Stimulated activated effector memory CD8-positive, alpha-beta T cell treated with anti-CD3 and anti-CD28 coated beads, Interleukin-12 subunit alpha, Interleukin-12 subunit beta, amount 100 ng/mL, for 72 hours (primary cell): Measurements from ENCODE around the gene CDC14A.
"Not testable (repeated sequence)": the region's sequence is repeated elsewhere in the genome, so short reads cannot be mapped to it uniquely, and the experiment has no call there.

Experiments
- ATAC-seq: fragments of 150-1000 bp; cut with Tn5 transposase; 2 replicates; pipeline ENCODE4 v1.10.0; 2021
- DNase-seq, 2 donors: peaks; one replicate each; pipeline ENCODE4 v3.0.0; 2021 to 2022; ENCODE audit warnings: low spot score in 2 of 2
- H3K27ac Mint-ChIP-seq: one replicate; pipeline ENCODE4 v1.8.0; 2022; ENCODE audit warnings: mild to moderate bottlenecking, mixed read lengths
- H3K36me3 Mint-ChIP-seq: one replicate; pipeline ENCODE4 v1.8.0; 2022; ENCODE audit warnings: mild to moderate bottlenecking, mixed read lengths
- H3K4me1 Mint-ChIP-seq: one replicate; pipeline ENCODE4 v1.8.0; 2022; ENCODE audit warnings: mixed read lengths
- H3K4me3 Mint-ChIP-seq: one replicate; pipeline ENCODE4 v1.8.0; 2022; ENCODE audit warnings: mild to moderate bottlenecking, mixed read lengths
- H3K9me3 Mint-ChIP-seq: one replicate; pipeline ENCODE4 v1.8.0; 2022; ENCODE audit warnings: mixed read lengths

Gene CDC14A

GRCh38 chr1:100323419-100324106, 28.7 kb upstream of the CDC14A start:
- H3K4me1 Mint-ChIP-seq, result no peaks in the 10 kb centered on the region
- H3K9me3 Mint-ChIP-seq, result peaks cover 6% of the 10 kb centered on the region
- no peaks in the 10 kb centered on the region for H3K36me3 Mint-ChIP-seq
- no peak overlapping the region for H3K27ac Mint-ChIP-seq
- no peak for ATAC-seq
- peak in 1 of 2 donors; percentile 42 for DNase-seq
- H3K4me3 Mint-ChIP-seq, result no peak overlapping the region

GRCh38 chr1:100325415-100326324, 26.6 kb upstream of the CDC14A start:
- no peaks in the 10 kb centered on the region for H3K9me3 Mint-ChIP-seq
- DNase-seq (peak in 1 of 2 donors; percentile 41), ATAC-seq (peak; percentile 13)
- H3K36me3 Mint-ChIP-seq, result no peaks in the 10 kb centered on the region
- H3K4me3 Mint-ChIP-seq, result no peak overlapping the region
- H3K27ac Mint-ChIP-seq, result peak overlapping the region; percentile 16
- H3K4me1 Mint-ChIP-seq, result no peaks in the 10 kb centered on the region

GRCh38 chr1:100326325-100326670, 26.0 kb upstream of the CDC14A start:
- not testable (repeated sequence) for ATAC-seq, H3K9me3 Mint-ChIP-seq, H3K4me1 Mint-ChIP-seq, H3K4me3 Mint-ChIP-seq, H3K36me3 Mint-ChIP-seq, DNase-seq
- H3K27ac Mint-ChIP-seq, result peak overlapping the region; percentile 16

- ATAC-seq, result no peak
- no peak overlapping the region for H3K27ac Mint-ChIP-seq
- no peak overlapping the region for H3K4me3 Mint-ChIP-seq
Measured at GRCh38 chr1:100328133-100328532, 24.2 kb upstream of the CDC14A start.

GRCh38 chr1:100331146-100331545, 21.2 kb upstream of the CDC14A start:
- H3K4me3 Mint-ChIP-seq, H3K36me3 Mint-ChIP-seq, ATAC-seq, H3K9me3 Mint-ChIP-seq, H3K27ac Mint-ChIP-seq, H3K4me1 Mint-ChIP-seq, DNase-seq: not testable (repeated sequence)

More at GRCh38 chr1:100328133-100328532, 24.2 kb upstream of the CDC14A start:
- Mint-ChIP-seq H3K36me3 (no peaks in the 10 kb centered on the region), H3K9me3 (no peaks in the 10 kb centered on the region), H3K4me1 (no peaks in the 10 kb centered on the region)
- DNase-seq, result peak in 1 of 2 donors; percentile 23

GRCh38 chr1:100332331-100332730, 20.0 kb upstream of the CDC14A start:
- no peak for ATAC-seq
- H3K9me3 Mint-ChIP-seq, result no peaks in the 10 kb centered on the region

GRCh38 chr1:100335436-100335835, 16.9 kb upstream of the CDC14A start:
- Mint-ChIP-seq H3K4me3 (no peak overlapping the region), H3K9me3 (no peaks in the 10 kb centered on the region), H3K27ac (no peak overlapping the region), H3K4me1 (no peaks in the 10 kb centered on the region), H3K36me3 (no peaks in the 10 kb centered on the region)
- no peak for DNase-seq
- ATAC-seq, result no peak

More at GRCh38 chr1:100332331-100332730, 20.0 kb upstream of the CDC14A start:
- Mint-ChIP-seq H3K27ac (no peak overlapping the region), H3K4me1 (no peaks in the 10 kb centered on the region), H3K4me3 (no peak overlapping the region), H3K36me3 (no peaks in the 10 kb centered on the region)
- DNase-seq, result no peak

- ATAC-seq, result not testable (repeated sequence)
Measured at GRCh38 chr1:100337878-100338277, 14.4 kb upstream of the CDC14A start.

GRCh38 chr1:100339735-100340134, 12.6 kb upstream of the CDC14A start:
- H3K36me3 Mint-ChIP-seq, H3K27ac Mint-ChIP-seq, H3K4me1 Mint-ChIP-seq, H3K9me3 Mint-ChIP-seq, ATAC-seq, DNase-seq, H3K4me3 Mint-ChIP-seq: not testable (repeated sequence)

More at GRCh38 chr1:100337878-100338277, 14.4 kb upstream of the CDC14A start:
- H3K36me3 Mint-ChIP-seq, H3K4me3 Mint-ChIP-seq, H3K4me1 Mint-ChIP-seq, DNase-seq, H3K9me3 Mint-ChIP-seq, H3K27ac Mint-ChIP-seq: not testable (repeated sequence)

GRCh38 chr1:100340494-100340893, 11.8 kb upstream of the CDC14A start:
- Mint-ChIP-seq H3K4me3 (no peak overlapping the region), H3K36me3 (no peaks in the 10 kb centered on the region), H3K27ac (no peak overlapping the region), H3K4me1 (no peaks in the 10 kb centered on the region), H3K9me3 (no peaks in the 10 kb centered on the region)
- ATAC-seq (no peak), DNase-seq (no peak)

- no peaks in the 10 kb centered on the region for H3K9me3 Mint-ChIP-seq
- H3K36me3 Mint-ChIP-seq, result no peaks in the 10 kb centered on the region
- DNase-seq (no peak), ATAC-seq (no peak)
- H3K4me3 Mint-ChIP-seq, result no peak overlapping the region
- H3K27ac Mint-ChIP-seq, result no peak overlapping the region
- no peaks in the 10 kb centered on the region for H3K4me1 Mint-ChIP-seq
Measured at GRCh38 chr1:100342348-100342747, 10.0 kb upstream of the CDC14A start.

GRCh38 chr1:100343897-100344296, 8.4 kb upstream of the CDC14A start:
- no peak for DNase-seq
- H3K4me3 Mint-ChIP-seq, result no peak overlapping the region
- no peak for ATAC-seq
- H3K27ac Mint-ChIP-seq, result no peak overlapping the region
- no peaks in the 10 kb centered on the region for H3K9me3 Mint-ChIP-seq
- H3K36me3 Mint-ChIP-seq, result no peaks in the 10 kb centered on the region
- no peaks in the 10 kb centered on the region for H3K4me1 Mint-ChIP-seq

GRCh38 chr1:100344774-100345173, 7.5 kb upstream of the CDC14A start:
- no peaks in the 10 kb centered on the region for H3K9me3 Mint-ChIP-seq
- no peak for DNase-seq
- H3K4me3 Mint-ChIP-seq, result no peak overlapping the region
- H3K36me3 Mint-ChIP-seq, result no peaks in the 10 kb centered on the region
- no peak overlapping the region for H3K27ac Mint-ChIP-seq
- H3K4me1 Mint-ChIP-seq, result no peaks in the 10 kb centered on the region
- ATAC-seq, result no peak

GRCh38 chr1:100346387-100346786, 5.9 kb upstream of the CDC14A start:
- peaks cover 6% of the 10 kb centered on the region for H3K36me3 Mint-ChIP-seq
- no peaks in the 10 kb centered on the region for H3K9me3 Mint-ChIP-seq
- ATAC-seq, result no peak
- no peaks in the 10 kb centered on the region for H3K4me1 Mint-ChIP-seq
- H3K4me3 Mint-ChIP-seq, result no peak overlapping the region
- no peak overlapping the region for H3K27ac Mint-ChIP-seq
- DNase-seq, result no peak

- Mint-ChIP-seq H3K4me1 (no peaks in the 10 kb centered on the region), H3K4me3 (no peak overlapping the region), H3K9me3 (no peaks in the 10 kb centered on the region), H3K27ac (no peak overlapping the region), H3K36me3 (peaks cover 15% of the 10 kb centered on the region)
- DNase-seq (no peak), ATAC-seq (no peak)
Measured at GRCh38 chr1:100347009-100347966, 5.0 kb upstream of the CDC14A start.
